Measurements from ENCODE around the gene RMC1. TPM values are rescaled to one million over a fixed set of nuclear protein-coding genes. Genes with fewer than 3 reads are reported as not detected.

RMC1 gene
- total and polyA plus RNA-seq, 2 of the 13 experiments (the other 11 are each of a cell fraction or from before 2014, with no cell fraction given) = 9.4 to 19.5 TPM

- TF ChIP-seq ZNF691 (CRISPR knock-in tag; IDR thresholded peaks at IDR 0.05; ENCODE audit: borderline replicate concordance, low read depth) (peak; percentile 39; the same call in 1 of the 2 replicates), ZNF142 (CRISPR knock-in tag; IDR thresholded peaks at IDR 0.05) (no peak), SCMH1 (CRISPR knock-in tag; IDR thresholded peaks at IDR 0.05; ENCODE audit: borderline replicate concordance) (no peak), ZNF782 (CRISPR knock-in tag; IDR thresholded peaks at IDR 0.05; ENCODE audit: borderline replicate concordance) (peak; percentile 37; the same call in 1 of the 2 replicates), NR3C1 (CRISPR knock-in tag; IDR thresholded peaks at IDR 0.05) (no peak), XRCC5 (optimal IDR thresholded peaks at IDR 0.05; ENCODE audit: low read length) (peak; percentile 83), RERE (CRISPR knock-in tag; IDR thresholded peaks at IDR 0.05; ENCODE audit: low read depth) (0 out of 2 replicates have a peak, but pooled peaks have one; percentile 15), HINFP (CRISPR knock-in tag; IDR thresholded peaks at IDR 0.05; ENCODE audit: low read depth) (peak; percentile 94), ZNF18 (CRISPR knock-in tag; IDR thresholded peaks at IDR 0.05; ENCODE audit: insufficient replicate concordance) (no peak), SP5 (CRISPR knock-in tag; IDR thresholded peaks at IDR 0.05; ENCODE audit: borderline replicate concordance, low read depth) (peak; percentile 41), JUNB (CRISPR knock-in tag; IDR thresholded peaks at IDR 0.05; ENCODE audit: borderline replicate concordance) (no peak)
Measured at GRCh38 chr18:23503038-23503962, at the start of gene RMC1 (continued).

Measured in HepG2 (cell line).